NK-92 (cell line): Measurements from ENCODE around the gene DBF4B.

Experiments
- DNase-seq: peaks from one replicate; lab custom pipeline; 2025; ENCODE audit not compliant: unreplicated experiment; lab: John Stamatoyannopoulos, UW

DBF4B gene

DNA sequence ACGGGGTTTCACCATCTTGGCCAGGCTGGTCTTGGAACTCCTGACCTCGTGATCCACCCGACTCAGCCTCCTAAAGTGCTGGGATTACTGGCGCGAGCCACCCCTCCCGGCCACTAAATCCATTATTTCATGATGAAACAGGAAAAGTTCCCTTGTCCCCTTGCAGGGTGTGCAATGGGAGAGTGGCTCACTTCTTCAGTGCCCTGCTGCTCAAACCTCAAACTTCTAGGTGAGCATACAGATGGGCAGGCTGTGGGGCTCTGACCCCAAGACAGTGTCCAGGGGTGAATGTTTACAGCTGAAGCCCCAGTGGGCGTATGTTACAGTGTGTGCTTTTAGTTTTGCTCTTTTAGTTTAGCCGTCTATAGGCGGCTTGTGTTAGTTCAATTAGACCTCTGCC, 87.0 kb downstream of the DBF4B start:
- DNase-seq = no peak

- no peak for DNase-seq
Observed at GRCh38 chr17:44795928-44796327, 87.5 kb downstream of the DBF4B start.

DNA sequence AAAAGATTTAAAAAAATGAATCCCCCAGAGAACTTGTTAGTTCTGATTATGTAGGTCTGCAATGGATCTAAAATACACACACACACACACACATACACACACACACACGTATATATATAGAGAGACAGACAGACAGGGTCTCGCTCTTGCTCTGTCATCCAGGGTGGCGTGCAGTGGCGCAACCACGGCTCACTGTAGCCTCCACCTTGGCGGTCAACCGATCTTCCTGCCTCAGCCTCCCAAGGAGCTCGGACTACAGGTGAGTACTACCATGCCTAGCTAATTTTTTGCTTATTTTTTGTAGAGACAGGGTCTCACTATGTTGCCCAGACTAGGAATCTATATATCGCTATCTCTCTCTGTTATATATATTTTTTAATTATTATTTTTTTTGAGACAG, 88.3 kb downstream of the DBF4B start:
- DNase-seq = no peak

- no peak for DNase-seq
Observed at GRCh38 chr17:44797802-44798201, 89.3 kb downstream of the DBF4B start.

- no peak for DNase-seq
Observed at GRCh38 chr17:44798356-44798755, 89.9 kb downstream of the DBF4B start.
